Measurements from ENCODE around the gene BTN2A1.

Gene BTN2A1

GRCh38 chr6:26470643-26471042, 12.9 kb downstream of the BTN2A1 start:
- DNase-seq (ENCODE audit: low read depth): no peak
- TF ChIP-seq CTCF (conservative IDR thresholded peaks at IDR 0.05; ENCODE audit: low read depth, low read length): no peak
- no peak overlapping the region for H3K4me3 ChIP-seq (ENCODE audit: low read depth, low read length)

- no peak for TF ChIP-seq CTCF (conservative IDR thresholded peaks at IDR 0.05; ENCODE audit: low read depth, low read length)
- H3K4me3 ChIP-seq (ENCODE audit: low read depth, low read length): no peak overlapping the region
- no peak for DNase-seq (ENCODE audit: low read depth)
These were observed 14.2 kb downstream of the BTN2A1 start for GRCh38 chr6:26471970-26472369.

GRCh38 chr6:26472549-26473290, 15.0 kb downstream of the BTN2A1 start:
- TF ChIP-seq CTCF (conservative IDR thresholded peaks at IDR 0.05; ENCODE audit: low read depth, low read length): no peak
- no peak for DNase-seq (ENCODE audit: low read depth)
- no peak overlapping the region for H3K4me3 ChIP-seq (ENCODE audit: low read depth, low read length)

GRCh38 chr6:26473429-26473757, 15.6 kb downstream of the BTN2A1 start:
- DNase-seq (ENCODE audit: low read depth): no peak
- no peak for TF ChIP-seq CTCF (conservative IDR thresholded peaks at IDR 0.05; ENCODE audit: low read depth, low read length)
- peak overlapping the region; percentile 51 for H3K4me3 ChIP-seq (ENCODE audit: low read depth, low read length)

GRCh38 chr6:26473758-26474438, 16.1 kb downstream of the BTN2A1 start:
- TF ChIP-seq CTCF (conservative IDR thresholded peaks at IDR 0.05; ENCODE audit: low read depth, low read length): no peak
- peak; percentile 98 for DNase-seq (ENCODE audit: low read depth)
- H3K4me3 ChIP-seq (ENCODE audit: low read depth, low read length): peak overlapping the region; percentile 51

- peak overlapping the region; percentile 51 for H3K4me3 ChIP-seq (ENCODE audit: low read depth, low read length)
- DNase-seq (ENCODE audit: low read depth): no peak
- TF ChIP-seq CTCF (conservative IDR thresholded peaks at IDR 0.05; ENCODE audit: low read depth, low read length): no peak
These were observed 16.7 kb downstream of the BTN2A1 start for GRCh38 chr6:26474439-26474881.
